Measurements from ENCODE around the gene WASF3. TPM values are rescaled to one million over a fixed set of nuclear protein-coding genes. Genes with fewer than 3 reads are reported as not detected.

The WASF3 gene
- total RNA-seq, 4 donors from 2014 or later, result 5.7 to 11.4 (median 7.2) TPM

DNA sequence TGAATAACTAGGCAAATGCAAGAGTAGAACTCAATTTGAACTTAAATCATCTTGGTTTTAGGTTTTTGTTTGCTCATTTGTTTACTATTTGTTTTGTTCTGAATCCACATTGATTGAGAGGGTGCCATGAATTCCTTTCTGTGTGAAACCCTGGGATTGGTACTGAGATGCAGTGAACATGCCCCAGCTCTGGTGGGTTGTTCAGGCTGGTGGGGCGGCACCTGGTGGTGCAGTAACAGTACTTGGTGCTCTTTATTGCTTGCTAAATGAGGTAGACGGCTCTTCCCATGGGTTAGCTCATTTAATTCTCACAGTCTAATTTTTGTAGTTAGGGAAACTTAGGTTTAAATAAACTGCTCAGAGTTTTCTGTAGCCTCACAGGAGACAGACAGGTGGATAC is 48.4 kb downstream of the WASF3 start:
- peak overlapping the region; percentile 62 for H3K27ac ChIP-seq
- WGBS, result 89% methylated on average over 2 of the region's 2 CpGs
- H3K4me3 ChIP-seq, result no peak overlapping the region
- peaks cover 19% of the 10 kb centered on the region for H3K4me1 ChIP-seq
- TF ChIP-seq POLR2AphosphoS5 (IDR thresholded peaks at IDR 0.05), result no peak
- TF ChIP-seq, protein P1, sequence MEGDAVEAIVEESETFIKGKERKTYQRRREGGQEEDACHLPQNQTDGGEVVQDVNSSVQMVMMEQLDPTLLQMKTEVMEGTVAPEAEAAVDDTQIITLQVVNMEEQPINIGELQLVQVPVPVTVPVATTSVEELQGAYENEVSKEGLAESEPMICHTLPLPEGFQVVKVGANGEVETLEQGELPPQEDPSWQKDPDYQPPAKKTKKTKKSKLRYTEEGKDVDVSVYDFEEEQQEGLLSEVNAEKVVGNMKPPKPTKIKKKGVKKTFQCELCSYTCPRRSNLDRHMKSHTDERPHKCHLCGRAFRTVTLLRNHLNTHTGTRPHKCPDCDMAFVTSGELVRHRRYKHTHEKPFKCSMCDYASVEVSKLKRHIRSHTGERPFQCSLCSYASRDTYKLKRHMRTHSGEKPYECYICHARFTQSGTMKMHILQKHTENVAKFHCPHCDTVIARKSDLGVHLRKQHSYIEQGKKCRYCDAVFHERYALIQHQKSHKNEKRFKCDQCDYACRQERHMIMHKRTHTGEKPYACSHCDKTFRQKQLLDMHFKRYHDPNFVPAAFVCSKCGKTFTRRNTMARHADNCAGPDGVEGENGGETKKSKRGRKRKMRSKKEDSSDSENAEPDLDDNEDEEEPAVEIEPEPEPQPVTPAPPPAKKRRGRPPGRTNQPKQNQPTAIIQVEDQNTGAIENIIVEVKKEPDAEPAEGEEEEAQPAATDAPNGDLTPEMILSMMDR (IDR thresholded peaks at IDR 0.05), result no peak
- TF ChIP-seq POLR2A (IDR thresholded peaks at IDR 0.05), result no peak
- TF ChIP-seq EP300 (IDR thresholded peaks at IDR 0.05), result no peak
- H3K36me3 ChIP-seq, result no peaks in the 10 kb centered on the region
- DNase-seq (ENCODE audit: low spot score in 2 of 2), result no peak
- no peaks in the 10 kb centered on the region for H3K9me3 ChIP-seq
- no peaks in the 10 kb centered on the region for H3K27me3 ChIP-seq

DNA sequence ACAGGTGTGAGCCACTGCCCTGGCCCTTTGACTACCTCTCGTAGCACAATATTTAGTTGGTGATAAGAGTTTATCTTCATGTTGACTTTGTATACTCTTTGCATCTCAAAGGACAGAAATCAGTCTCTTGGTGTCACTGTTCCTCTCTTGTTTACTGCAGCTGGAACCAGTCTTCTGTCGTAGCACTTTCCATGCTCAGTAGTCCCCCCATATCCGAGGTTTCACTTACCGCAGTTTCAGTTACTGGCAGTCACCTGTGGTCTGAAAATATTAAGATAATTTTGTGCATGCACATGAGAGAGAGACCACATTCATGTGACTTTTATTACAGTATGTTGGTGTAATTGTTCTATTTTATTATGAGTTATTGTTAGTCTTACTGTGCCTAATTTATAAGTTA is 49.1 kb downstream of the WASF3 start:
- H3K27me3 ChIP-seq, result no peaks in the 10 kb centered on the region
- H3K4me1 ChIP-seq, result peaks cover 19% of the 10 kb centered on the region
- no peaks in the 10 kb centered on the region for H3K9me3 ChIP-seq
- no peak for DNase-seq (ENCODE audit: low spot score in 2 of 2)
- TF ChIP-seq POLR2AphosphoS5 (IDR thresholded peaks at IDR 0.05), result no peak
- no peak for TF ChIP-seq EP300 (IDR thresholded peaks at IDR 0.05)
- TF ChIP-seq, protein P1 (IDR thresholded peaks at IDR 0.05), result no peak
- no peak for TF ChIP-seq POLR2A (IDR thresholded peaks at IDR 0.05)
- no peak overlapping the region for H3K4me3 ChIP-seq
- H3K27ac ChIP-seq, result no peak overlapping the region
- 67% methylated on average over 4 of the region's 4 CpGs for WGBS
- no peaks in the 10 kb centered on the region for H3K36me3 ChIP-seq

DNA sequence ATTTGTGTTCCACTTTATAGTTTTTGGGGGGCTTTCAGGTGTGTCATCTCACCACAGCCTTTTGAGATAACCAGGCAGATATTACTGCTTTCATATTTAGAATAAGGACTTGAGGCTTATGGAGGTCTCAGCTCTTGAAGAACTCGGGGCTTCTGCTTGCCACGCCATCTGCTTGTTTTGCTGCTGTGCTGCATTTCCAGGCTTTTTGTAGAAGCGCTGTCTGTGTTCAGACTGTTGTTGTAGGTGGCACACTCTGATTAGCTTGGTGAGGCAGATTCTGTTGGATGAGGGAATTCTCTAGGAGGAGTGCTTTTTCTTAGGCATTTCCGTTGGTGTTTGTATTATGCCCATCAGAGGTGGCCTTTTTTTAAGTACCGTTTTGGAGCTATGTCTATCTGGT is 57.2 kb downstream of the WASF3 start:
- no peak for TF ChIP-seq POLR2A (IDR thresholded peaks at IDR 0.05)
- no peak for TF ChIP-seq POLR2AphosphoS5 (IDR thresholded peaks at IDR 0.05)
- TF ChIP-seq, protein P1 (IDR thresholded peaks at IDR 0.05), result no peak
- no peak for TF ChIP-seq EP300 (IDR thresholded peaks at IDR 0.05)
- Histone ChIP-seq H3K4me3 (no peak overlapping the region), H3K9me3 (no peaks in the 10 kb centered on the region), H3K27me3 (no peaks in the 10 kb centered on the region), H3K4me1 (no peaks in the 10 kb centered on the region), H3K27ac (no peak overlapping the region), H3K36me3 (no peaks in the 10 kb centered on the region)
- no peak for DNase-seq (ENCODE audit: low spot score in 2 of 2)
- WGBS, result 81% methylated on average over 5 of the region's 5 CpGs

DNA sequence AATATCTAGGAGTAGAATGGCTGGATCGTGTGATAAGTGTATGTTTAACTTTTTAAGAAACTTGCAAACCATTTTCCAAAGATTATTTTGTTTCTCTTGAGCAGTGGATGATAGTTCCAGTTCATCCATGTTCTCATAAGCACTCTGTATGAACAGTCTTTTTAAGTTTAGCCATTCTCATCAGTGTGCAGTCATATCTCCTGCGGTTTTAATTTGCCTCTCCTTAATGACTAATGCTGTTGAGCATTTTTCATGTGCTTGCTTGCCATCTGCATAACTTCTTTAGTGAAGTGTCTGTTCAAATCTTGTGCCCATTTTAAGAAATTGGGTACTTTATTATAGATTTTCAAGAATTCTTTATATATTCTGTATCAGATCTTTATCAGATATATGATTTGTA is 58.6 kb downstream of the WASF3 start:
- no peaks in the 10 kb centered on the region for H3K27me3 ChIP-seq
- H3K4me1 ChIP-seq, result no peaks in the 10 kb centered on the region
- WGBS, result 57% methylated on average over 2 of the region's 2 CpGs
- no peak overlapping the region for H3K27ac ChIP-seq
- H3K36me3 ChIP-seq, result no peaks in the 10 kb centered on the region
- no peak for DNase-seq (ENCODE audit: low spot score in 2 of 2)
- H3K4me3 ChIP-seq, result no peak overlapping the region
- TF ChIP-seq POLR2AphosphoS5 (IDR thresholded peaks at IDR 0.05) (no peak), EP300 (IDR thresholded peaks at IDR 0.05) (no peak), POLR2A (IDR thresholded peaks at IDR 0.05) (no peak)
- TF ChIP-seq, protein P1 (IDR thresholded peaks at IDR 0.05), result no peak
- H3K9me3 ChIP-seq, result no peaks in the 10 kb centered on the region

DNA sequence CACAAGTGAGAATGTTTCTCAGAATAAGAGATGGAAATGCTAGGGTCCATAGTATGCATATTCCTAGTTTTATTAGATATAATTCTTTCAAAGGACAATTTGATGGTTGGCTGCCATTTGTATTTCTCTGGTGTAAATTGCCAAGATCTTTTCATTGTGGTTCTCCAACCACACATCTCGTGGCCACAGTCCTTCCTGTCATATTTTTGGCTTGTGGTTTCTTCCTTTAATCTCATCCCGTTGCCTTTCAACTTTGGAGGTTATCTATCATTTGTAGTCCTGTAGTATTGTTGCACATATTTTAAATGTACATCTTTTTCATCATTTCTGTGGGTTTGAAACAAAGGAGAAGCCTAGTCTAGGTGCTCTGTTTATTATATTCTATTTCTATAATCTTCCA is 61.2 kb downstream of the WASF3 start:
- no peak for TF ChIP-seq POLR2A (IDR thresholded peaks at IDR 0.05)
- no peak for TF ChIP-seq EP300 (IDR thresholded peaks at IDR 0.05)
- no peaks in the 10 kb centered on the region for H3K4me1 ChIP-seq
- no peaks in the 10 kb centered on the region for H3K27me3 ChIP-seq
- H3K9me3 ChIP-seq, result peaks cover 7% of the 10 kb centered on the region
- H3K36me3 ChIP-seq, result no peaks in the 10 kb centered on the region
- H3K27ac ChIP-seq, result no peak overlapping the region
- WGBS, result 64% methylated on average over 2 of the region's 2 CpGs
- no peak overlapping the region for H3K4me3 ChIP-seq
- no peak for DNase-seq (ENCODE audit: low spot score in 2 of 2)

DNA sequence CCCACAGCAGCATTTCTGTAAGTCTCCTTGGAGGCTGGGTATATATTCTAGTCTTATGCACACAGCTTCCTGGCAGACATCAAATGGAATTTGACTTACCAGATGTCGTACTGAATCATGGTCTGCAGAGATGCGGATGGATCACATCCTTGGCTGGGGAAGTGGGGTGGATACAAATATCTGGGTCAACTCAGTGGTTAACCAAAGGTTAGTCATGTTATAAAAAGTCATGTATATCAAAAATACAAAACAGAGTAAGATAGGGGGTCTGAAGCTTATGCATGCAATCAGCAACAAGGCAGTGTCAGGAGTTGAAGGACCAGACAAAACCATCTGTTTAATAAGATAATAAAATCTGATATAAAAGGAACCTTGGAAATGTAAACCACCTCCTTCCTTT is 61.9 kb downstream of the WASF3 start:
- Histone ChIP-seq H3K4me1 (no peaks in the 10 kb centered on the region), H3K9me3 (peaks cover 11% of the 10 kb centered on the region), H3K27ac (no peak overlapping the region), H3K36me3 (no peaks in the 10 kb centered on the region), H3K4me3 (no peak overlapping the region), H3K27me3 (no peaks in the 10 kb centered on the region)
- WGBS, result 87% methylated on average over 2 of the region's 2 CpGs
- DNase-seq (ENCODE audit: low spot score in 2 of 2), result no peak
- TF ChIP-seq POLR2A (IDR thresholded peaks at IDR 0.05) (no peak), EP300 (IDR thresholded peaks at IDR 0.05) (no peak), POLR2AphosphoS5 (IDR thresholded peaks at IDR 0.05) (no peak)
- TF ChIP-seq, protein P1 (IDR thresholded peaks at IDR 0.05), result no peak
